Measurements from ENCODE around the gene SCART1.
"Not testable (repeated sequence)": the region's sequence is repeated elsewhere in the genome, so short reads cannot be mapped to it uniquely, and the experiment has no call there.

SCART1 gene

GRCh38 chr10:133438711-133439273 is 15.0 kb upstream of the SCART1 start:
- peak; percentile 7 for DNase-seq

GRCh38 chr10:133439517-133440461 is 14.0 kb upstream of the SCART1 start:
- DNase-seq, result no peak

- DNase-seq, result no peak
Observed at GRCh38 chr10:133440633-133441285, 13.0 kb upstream of the SCART1 start.

GRCh38 chr10:133441356-133441755 is 12.4 kb upstream of the SCART1 start:
- DNase-seq, result not testable (repeated sequence)

- no peak for DNase-seq
Observed at GRCh38 chr10:133441780-133442179, 12.0 kb upstream of the SCART1 start.

- DNase-seq, result no peak
Observed at GRCh38 chr10:133442191-133442966, 11.4 kb upstream of the SCART1 start.

- DNase-seq, result no peak
Observed at GRCh38 chr10:133442967-133443924, 10.5 kb upstream of the SCART1 start.

GRCh38 chr10:133444342-133445267 is 9.1 kb upstream of the SCART1 start:
- no peak for DNase-seq

GRCh38 chr10:133445268-133445732 is 8.4 kb upstream of the SCART1 start:
- DNase-seq, result no peak

- no peak for DNase-seq
Observed at GRCh38 chr10:133445751-133446708, 7.7 kb upstream of the SCART1 start.

GRCh38 chr10:133446979-133447378 is 6.8 kb upstream of the SCART1 start:
- DNase-seq, result no peak

GRCh38 chr10:133448120-133448519 is 5.6 kb upstream of the SCART1 start:
- DNase-seq, result no peak

GRCh38 chr10:133451346-133451745 is 2.4 kb upstream of the SCART1 start:
- DNase-seq, result no peak

GRCh38 chr10:133452453-133452852 is 1.3 kb upstream of the SCART1 start:
- no peak for DNase-seq

- DNase-seq, result no peak
Observed at GRCh38 chr10:133454204-133454893, 604 bp downstream of the SCART1 start.

- no peak for DNase-seq
Observed at GRCh38 chr10:133455196-133455595, 1.5 kb downstream of the SCART1 start.

- no peak for DNase-seq
Observed at GRCh38 chr10:133455611-133456031, 1.9 kb downstream of the SCART1 start.

All from NCI-H1092 treated with DMSO at 0.1 percent for 48 hours (cell line).